HG02938 (cell line): ENCODE data around the gene CDC37L1.

Experiments used
- ATAC-seq: cut with Tn5 transposase; IDR thresholded peaks from one replicate; pipeline ENCODE4 v1.9.1; 2021; ENCODE audit warnings: mild to moderate bottlenecking, moderate library complexity; ENCODE audit not compliant: unreplicated experiment

The CDC37L1 gene

DNA sequence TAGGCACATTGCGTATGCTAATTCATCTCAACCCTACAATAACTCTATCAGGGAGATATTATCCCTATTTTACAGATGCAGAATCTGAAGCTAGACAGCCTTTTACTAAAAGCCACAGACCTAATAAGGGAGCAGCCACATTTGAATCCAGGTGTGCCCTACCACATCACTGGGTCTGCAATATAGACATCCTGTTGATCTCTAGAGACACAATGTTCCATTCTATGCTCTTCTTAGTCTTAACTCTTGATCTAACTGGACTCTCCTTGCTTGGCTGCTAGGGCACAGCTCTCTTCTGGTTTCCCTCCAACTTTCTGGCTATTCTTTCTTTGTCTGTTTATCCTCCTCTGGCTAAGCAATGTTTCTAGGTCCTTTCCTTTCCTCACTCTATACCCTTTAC lies 11.7 kb upstream of the CDC37L1 start:
- no peak for ATAC-seq

DNA sequence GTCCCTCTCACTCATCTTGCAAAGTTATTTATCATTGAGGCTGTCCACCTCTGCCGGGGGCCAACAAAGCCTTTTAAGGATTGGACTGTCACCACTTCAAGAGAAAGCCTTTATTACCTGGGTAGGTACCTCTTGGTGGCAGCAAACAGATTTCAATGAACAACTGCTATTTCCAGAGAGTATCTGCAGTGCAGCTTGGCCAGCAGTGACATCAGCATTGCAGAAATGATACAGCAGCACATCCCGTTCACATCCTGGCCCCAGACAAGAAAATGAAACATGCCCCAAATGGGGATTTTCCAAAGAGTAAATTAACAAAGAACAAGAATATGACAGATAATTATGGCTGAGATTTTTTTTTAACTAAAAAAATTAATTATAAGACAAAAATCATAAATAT lies 10.8 kb upstream of the CDC37L1 start:
- no peak for ATAC-seq

DNA sequence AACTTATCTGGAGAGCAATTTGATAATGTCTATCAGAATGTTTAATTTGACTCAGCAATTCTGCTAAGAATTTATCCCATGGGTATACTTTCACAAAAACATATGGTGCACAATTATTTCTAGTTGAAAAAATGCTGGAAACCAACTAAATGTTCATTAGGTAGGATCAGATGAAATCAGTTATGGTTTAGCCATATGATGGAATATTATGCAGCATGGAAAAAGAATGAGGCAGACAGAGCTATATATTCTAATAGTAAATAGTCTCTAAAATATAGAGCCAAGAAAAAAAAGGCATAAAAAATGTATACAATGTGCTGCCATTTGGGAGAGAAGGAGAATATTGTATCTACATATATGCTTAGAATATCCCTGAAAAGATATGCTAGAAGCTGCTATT lies 9.5 kb upstream of the CDC37L1 start:
- no peak for ATAC-seq

DNA sequence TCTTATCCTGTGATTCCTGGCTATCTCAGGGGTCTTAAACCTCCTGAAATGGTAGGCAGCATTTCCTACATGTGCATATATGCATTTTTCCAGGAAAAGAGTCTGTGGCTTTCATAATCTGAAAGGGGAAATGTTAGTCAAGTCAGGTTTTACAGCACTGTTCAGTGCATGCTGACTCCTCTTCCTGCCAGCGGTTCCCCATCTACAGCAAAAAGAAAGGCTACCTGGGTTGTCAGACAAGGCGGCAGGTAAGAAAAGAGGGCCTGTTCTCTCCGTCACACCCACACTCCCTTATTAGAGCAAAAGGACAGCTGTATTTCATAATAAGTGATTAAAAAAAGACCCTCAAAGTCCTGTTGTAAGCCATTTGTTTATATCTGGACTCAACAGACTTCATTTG lies 8.8 kb upstream of the CDC37L1 start:
- no peak for ATAC-seq

DNA sequence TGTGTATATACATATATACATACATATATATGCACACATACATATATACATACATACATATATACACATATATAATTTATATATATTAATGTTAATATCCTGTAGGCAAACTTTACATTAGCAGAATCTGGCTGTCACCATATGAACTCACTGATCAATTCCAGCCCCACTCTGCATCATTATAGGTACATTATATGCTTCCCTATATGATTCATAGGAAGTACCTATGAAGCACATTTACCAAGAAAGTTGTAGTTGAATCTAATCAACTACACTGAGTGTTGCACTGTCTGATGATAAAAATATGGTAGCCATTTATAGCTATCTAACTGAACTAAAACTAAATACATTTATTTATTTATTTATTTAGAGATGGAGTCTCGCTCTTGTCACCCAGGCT lies 7.6 kb upstream of the CDC37L1 start:
- ATAC-seq: no peak

DNA sequence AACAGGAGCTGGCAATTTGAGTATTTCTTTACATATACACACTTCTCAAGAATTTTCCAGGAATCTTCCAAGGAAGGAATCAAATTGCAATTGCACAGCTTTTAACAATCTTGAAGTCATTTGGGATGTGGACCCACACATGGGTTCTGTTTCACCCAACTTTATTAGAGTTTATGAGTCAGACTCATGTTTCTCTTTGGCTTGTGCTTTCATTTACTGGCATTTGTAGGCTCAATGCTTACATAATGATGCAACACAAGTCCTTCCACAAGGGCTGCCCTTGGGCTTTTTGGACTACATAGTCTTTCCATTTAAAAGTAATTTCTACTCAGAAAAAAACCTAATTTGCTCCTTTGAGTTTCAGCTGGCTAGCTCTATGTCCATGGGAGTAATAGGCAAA lies 4.6 kb upstream of the CDC37L1 start:
- ATAC-seq: no peak

DNA sequence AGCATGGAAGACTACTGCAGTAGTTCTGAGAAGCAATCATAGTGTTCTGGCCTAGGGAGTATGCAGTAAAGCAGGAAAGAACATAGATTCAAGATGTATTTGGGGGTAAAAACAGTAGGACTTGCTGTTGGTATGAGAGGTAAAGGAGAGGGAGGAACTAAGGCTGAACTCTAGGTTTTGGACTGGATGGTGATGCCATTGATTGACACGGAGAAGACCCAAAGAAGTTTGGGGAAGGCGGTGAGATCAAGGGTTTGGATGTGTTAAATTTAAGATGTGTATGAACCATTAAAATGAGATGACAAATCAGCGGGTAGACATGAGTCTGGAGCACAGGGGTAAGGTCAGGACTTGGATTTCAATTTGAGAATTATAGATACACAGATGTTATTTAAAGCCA lies 2.0 kb upstream of the CDC37L1 start:
- no peak for ATAC-seq

DNA sequence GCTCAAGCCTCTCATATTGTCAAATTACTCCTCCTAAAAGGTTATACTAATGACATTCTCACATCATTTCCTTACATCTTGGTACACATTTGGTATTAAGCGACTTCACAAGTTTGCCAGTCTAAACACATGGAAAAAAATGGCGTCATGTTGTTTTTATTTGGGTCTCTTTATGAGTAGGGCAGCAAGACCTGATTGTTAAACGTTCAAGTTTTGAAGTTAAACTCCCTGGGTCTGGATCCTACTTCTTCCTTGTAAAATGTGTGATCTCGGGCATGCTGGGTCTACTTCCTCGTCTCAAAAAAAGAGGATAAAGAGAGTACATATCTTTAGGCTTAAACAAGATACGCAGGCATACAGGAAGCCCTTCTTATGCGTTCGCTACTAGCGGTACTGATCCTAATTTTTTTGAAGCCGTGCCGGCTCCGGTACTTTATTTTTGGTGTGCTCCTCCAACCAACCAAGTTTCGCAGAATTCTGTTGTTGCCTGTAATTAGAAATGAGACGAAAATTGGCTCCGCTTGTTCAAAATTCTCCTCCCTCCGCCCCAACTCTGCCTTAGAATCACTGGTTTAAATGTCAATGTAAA lies 596 bp upstream of the CDC37L1 start:
- ATAC-seq: peak; percentile 14

DNA sequence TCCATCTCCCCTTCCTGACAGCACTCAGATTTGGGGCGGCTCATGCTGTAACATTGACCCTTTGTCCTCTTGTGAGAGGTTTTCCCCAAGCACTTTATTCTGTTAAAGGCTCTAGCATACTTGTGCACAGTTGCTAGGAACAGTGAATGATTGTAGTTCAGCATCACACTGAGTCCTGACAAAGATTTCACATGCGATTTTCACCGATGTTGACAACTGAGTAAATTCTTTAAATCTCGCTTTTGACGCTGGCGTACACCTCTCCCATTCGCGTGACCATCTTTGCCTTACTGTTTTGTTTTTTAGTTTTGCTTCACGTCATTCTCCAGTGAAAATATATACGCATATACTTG lies 780 bp downstream of the CDC37L1 start:
- no peak for ATAC-seq

DNA sequence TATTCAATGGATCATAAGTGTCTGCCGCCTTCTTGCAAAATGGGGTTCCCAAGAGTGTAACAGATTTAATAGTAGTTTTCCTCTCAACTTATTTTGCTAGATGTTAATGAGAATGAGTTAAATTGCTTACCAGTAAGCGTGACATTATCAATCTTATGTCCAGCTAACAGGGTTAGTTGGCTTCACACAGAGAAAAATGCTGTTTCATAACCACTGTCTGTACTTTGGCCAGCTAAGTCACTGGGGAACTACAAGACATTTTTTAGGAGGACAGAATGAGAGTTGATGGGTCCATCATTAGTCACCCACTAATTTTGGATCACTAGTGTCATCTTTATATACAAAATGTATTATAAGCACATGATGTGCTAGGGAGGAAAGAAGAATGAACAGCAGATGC lies 1.4 kb downstream of the CDC37L1 start:
- no peak for ATAC-seq

DNA sequence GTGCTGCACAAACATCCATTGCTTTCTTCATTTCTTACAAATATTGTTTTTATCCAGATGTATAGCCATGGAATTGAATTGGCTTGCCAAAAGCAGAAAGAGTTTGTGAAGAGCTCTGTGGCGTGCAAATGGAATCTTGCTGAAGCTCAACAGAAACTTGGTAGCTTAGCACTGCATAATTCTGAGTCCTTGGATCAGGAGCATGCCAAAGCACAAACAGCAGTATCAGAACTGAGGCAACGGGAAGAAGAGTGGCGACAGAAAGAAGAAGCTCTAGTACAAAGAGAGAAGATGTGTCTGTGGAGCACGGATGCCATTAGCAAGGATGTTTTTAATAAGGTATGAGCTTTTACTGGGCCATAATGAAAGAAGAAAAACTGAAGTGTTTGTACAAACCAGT lies 5.5 kb downstream of the CDC37L1 start:
- no peak for ATAC-seq

DNA sequence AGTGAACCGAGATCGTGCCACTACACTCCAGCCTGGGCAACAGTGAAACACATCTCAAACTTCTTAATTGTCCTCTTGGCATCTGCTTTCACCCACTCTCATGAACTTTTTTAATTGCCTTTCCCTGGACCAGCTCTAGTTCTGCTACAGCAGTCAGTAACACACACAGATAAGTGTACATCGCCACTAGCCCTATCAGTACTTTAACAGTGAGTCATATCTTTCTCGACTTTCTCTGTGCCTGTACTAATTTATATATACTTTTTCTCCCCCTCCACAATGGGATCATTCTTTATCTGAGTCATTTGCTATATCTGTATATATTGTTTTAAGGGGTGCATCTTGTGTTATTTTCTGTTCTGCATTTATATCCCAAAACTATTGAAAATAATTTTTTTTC lies 6.7 kb downstream of the CDC37L1 start:
- ATAC-seq: no peak

DNA sequence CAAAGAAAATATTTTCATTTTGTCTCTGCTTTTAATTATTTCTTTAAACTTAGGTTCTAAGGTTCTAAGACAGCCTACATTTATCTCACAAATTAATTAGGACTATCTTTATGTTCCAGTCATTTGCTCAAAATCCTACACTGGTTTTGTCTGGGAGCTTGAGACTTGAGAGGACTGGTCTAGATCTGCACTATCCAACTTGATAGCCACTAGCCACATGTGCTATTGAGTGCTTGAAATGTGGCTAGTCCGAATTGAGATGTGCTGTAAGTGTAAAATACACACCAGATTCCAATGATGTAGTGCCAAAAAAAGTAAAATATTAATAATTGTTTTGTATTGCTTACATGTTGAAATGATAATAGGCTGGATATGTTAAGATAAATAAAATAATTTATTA lies 7.2 kb downstream of the CDC37L1 start:
- no peak for ATAC-seq

DNA sequence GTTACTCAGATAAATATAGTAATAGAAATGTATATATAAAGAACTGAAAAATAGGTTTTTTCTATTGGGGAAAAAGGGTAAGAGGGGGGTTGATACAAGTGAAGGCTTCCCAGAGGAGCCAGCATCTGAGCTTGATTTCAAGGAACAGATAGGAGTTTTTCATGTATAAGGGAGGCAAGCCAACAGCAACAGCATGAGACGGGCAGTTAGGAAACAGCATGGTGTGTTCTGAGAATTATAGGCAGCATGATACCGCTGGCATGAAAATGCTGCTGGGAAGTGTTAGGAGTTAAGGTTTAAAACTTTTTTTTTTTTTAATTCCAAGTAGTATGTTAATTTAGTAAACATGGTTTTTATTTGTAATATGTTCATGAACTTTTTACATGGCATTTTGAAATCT lies 9.7 kb downstream of the CDC37L1 start:
- no peak for ATAC-seq

DNA sequence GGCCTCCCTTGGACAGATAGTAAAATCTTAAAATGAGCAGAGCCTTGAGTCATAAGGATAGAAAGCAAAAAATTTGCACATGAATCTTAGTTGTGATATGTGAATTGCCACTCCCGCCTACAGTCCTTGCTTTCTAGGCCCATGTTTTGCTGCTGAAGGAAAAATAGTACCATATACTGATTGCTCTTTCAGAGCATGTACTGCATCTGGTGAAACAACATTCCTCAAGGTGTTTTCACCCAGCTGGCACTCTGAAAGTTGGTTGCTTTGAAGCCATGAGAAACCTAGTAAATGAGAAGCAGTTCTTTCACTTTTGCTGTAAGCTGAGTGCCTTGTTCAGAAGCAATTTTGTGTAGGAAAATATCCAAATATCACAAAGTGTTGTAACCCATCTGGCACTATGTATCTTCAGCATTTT lies 10.3 kb downstream of the CDC37L1 start:
- ATAC-seq: peak; percentile 71

DNA sequence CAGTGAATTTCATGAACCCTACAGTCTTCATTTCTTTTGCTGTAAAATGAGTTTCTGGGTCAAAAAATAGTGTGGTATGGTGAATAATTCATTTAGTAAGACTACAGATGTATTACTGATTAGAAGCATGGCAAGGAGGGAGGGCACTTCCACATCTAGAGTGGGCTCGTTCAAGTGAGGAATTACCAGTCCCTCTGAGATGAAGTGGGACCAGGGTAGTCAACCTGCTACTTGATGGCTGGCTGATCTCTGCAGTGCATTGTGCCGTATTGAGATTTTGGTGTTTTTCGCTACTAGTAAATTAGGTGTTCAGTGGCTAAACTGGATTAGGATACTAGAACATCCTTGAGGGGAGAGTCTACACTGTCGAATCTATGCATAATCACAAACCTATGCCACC lies 10.8 kb downstream of the CDC37L1 start:
- peak; percentile 63 for ATAC-seq

DNA sequence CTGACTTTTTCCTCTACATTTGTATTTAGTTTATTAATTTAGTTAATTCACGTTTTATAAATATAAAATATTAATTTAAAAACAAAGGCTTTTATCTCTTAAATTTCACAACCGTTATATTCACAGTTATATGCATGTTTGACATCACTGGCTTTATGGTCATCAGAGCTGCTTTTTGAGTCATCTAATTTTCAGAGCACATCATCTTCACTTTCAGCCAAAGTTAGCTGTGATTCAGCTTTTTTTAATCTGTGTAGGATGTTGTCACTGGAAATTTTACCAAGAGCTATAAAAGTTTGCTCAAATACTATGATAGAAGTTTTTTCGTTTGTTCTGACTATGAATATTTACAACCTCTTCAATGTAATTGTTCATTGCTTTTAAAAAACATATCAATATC lies 12.4 kb downstream of the CDC37L1 start:
- ATAC-seq: no peak

DNA sequence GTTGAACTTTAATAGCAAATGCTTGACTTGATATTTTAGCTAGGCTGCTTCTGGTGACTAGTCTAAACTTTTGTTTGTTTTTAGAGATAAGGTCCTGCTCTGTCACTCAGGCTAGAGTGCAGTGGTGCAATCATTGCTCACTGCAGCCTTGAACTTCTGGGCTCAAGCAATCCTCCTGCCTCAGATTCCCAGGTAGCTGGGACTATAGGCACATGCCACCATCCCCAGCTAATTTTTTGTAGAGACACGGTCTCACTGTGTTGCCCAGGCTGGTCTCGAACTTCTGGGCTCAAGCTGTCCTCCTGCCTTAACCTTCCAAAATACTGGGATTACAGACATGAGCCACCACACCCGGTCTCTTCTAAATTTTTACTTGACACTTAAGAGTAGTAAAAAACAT lies 20.7 kb downstream of the CDC37L1 start:
- no peak for ATAC-seq

DNA sequence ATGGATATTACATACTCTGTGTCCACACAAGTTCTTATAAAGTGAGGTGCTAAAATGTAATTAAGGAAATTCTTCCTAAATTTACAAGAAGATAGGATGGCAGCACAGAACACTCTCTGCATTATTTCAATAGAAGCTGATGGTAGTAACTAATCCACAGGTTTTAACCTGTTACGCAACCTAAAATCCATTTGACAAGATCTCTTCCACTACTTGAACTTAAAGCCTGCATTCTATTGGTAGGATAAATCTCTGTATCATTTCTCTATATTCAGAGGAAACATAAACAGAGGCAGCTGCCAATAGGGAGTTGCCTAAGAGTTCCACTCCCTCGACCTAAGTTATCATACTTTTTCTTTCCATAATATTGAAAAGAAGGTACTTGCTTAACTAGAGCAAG lies 21.6 kb downstream of the CDC37L1 start:
- ATAC-seq: no peak

DNA sequence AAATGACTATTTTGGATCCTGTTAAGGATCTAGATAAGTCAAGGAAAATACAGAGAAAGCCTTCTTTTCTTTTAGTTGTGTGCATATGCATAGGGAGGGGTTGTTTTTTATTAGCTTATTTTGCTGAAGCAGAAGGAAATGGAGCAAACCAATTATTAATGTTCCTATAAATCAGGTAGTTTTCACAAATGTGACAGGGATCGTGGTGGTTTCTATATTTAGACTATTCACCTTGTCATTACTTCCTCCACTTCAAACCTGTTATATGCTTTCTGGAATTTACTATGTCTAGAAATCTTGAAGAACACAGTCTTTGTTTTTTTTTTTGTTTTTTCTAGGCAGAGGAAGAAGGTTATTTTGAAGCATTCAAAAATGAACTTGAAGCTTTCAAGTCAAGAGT lies 22.2 kb downstream of the CDC37L1 start:
- no peak for ATAC-seq

DNA sequence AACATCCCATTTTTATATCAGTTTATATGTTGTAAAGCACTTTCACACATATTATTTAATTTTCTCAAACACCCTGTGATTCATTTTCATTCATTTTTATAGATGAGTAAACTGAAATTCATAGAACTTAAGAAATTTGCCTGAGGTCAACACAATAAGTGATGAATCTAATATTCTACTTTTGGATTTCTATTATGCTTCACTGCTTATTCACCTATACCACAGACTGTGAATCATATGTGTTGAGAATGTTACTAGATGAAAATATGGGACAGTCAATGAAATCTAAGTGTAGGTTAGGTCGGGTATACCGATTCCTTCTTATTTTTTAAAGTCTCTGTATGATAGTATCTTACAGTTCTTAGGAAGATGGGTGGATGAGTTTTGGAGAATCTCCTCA lies 24.8 kb downstream of the CDC37L1 start:
- ATAC-seq: no peak

DNA sequence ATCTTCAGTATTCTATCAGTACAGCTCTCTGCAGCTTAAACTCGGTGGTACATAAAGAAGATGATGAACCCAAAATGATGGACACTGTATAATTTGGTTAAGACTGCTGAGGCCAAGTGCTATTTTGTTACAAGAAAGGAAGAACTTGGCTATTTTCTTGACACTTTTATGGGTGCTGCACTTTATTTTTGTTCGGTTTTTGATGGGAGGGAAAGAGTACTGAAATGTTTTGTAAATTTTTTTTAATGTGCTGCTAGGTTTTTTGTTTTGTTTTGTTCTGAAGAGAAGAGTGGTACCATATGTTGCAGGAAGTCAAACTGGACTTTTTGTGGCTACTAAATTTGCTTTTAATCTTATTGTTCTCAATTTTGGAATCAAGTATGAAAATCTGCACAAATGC lies 26.7 kb downstream of the CDC37L1 start:
- no peak for ATAC-seq

DNA sequence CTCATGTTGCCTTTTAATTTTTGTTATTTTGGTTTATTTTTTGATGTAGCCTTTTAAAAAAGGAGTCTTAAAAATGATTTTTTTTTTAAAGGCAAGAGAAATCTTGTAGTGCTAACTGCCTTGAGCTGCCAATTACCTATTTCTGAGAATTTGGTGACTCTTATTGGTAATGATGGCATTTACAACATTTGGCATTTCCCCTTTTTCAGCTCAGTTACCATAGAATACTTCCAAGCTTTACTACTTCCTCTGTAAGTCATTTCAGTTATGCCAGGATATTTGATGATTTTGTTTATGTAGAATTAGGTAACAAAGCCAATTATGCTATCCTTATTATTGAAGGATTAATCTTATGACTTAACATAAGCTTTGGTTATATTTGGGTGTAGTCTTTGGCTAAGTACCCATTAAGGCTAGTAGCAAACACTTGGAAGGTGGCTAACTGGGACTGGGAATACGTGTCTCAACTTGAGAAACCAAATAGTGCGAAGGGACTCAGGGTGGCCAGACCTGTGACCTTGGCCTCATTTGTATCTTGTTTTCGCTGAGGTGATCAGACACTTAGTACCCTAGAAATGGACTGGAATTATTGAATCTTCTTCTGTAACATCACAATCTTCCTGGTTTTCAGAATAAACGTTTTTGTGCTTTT lies 27.7 kb downstream of the CDC37L1 start:
- ATAC-seq: no peak
